ENCODE data around the gene ELOF1. TPM values are rescaled to one million over a fixed set of nuclear protein-coding genes. Genes with fewer than 3 reads are reported as not detected.

Gene ELOF1
- total and polyA plus RNA-seq, 2 of the 13 experiments (the other 11 are each of a cell fraction or from before 2014, with no cell fraction given): 14.5 to 43.2 TPM

- no TSS peak for BruUV-seq (replicated peaks)
- 1% methylated on average over 18 of the region's 67 CpGs for WGBS (ENCODE audit: low lambda C conversion rate)
- Histone ChIP-seq H3K9me3 (ENCODE audit: low read length) (no peaks in the 10 kb centered on the region), H2AFZ (ENCODE audit: low read length) (no peak within 1 kb of the TSS), H3K4me1 (ENCODE audit: insufficient read depth, low read length) (peaks cover 50% of the 10 kb centered on the region), H3K9ac (ENCODE audit: insufficient read depth, low read depth, low read length) (peak within 1 kb of the TSS; percentile 92), H3K27ac (ENCODE audit: extremely low read length, insufficient read depth, low read length) (peak within 1 kb of the TSS; percentile 85), H3K79me2 (ENCODE audit: insufficient read depth, low read length) (peaks cover 33% of the 10 kb centered on the region), H3K4me2 (ENCODE audit: low read depth, low read length) (peak within 1 kb of the TSS; percentile 74), H3K4me3 (replicated peaks in 1 of 3; ENCODE audit: insufficient read depth in 1 of 3, low read depth in 2 of 3, low read length in 3 of 3) (peak within 1 kb of the TSS; percentile 86 to 89 (median 86)), H4K20me1 (ENCODE audit: insufficient read depth, low read length) (no peaks in the 10 kb centered on the region), H3K36me3 (replicated peaks in 1 of 2; ENCODE audit: control insufficient read depth in 1 of 2, insufficient read depth in 2 of 2, low read length in 2 of 2) (no peaks in the 10 kb centered on the region), H3K27me3 (ENCODE audit: control insufficient read depth in 1 of 2, insufficient read depth in 2 of 2, low read length in 2 of 2) (no peaks in the 10 kb centered on the region)
- intact Hi-C loops (cut with micrococcal nuclease; ENCODE audit: unreplicated experiment) (no loop called here), in situ Hi-C loops (cut with HindIII; ENCODE audit: extremely low pct_ligation_motif_present, low pct_unique_long_range_greater_than_20kb) (no loop called here)
- POLR2A ChIA-PET: interaction anchor here (0.7 to 1.2 kb wide), 12 partner anchors 10 to 223 kb away, joined by 3 to 9 read pairs (median 3); partner anchors contain the start of genes ELOF1, EPOR and SWSAP1
- CTCF ChIA-PET (ENCODE audit: low intra/inter-chr PET ratio, low total read pairs): no interaction called here
- peak; percentile 99 for ATAC-seq
- FAIRE-seq: peak; percentile 94
- peak; percentile 96 for DNase-seq (ENCODE audit: low spot score)
- TF ChIP-seq NR3C1 (CRISPR knock-in tag; IDR thresholded peaks at IDR 0.05) (no peak), ZNF703 (CRISPR knock-in tag; IDR thresholded peaks at IDR 0.05; ENCODE audit: borderline replicate concordance) (no peak; the same call in 1 of the 2 replicates), EZH2 (conservative IDR thresholded peaks at IDR 0.05; ENCODE audit: low read depth, low read length) (no peak), GLMP (CRISPR knock-in tag; IDR thresholded peaks at IDR 0.05; ENCODE audit: borderline replicate concordance) (no peak), ZNF782 (CRISPR knock-in tag; IDR thresholded peaks at IDR 0.05; ENCODE audit: borderline replicate concordance) (peak; percentile 92), TBL1XR1 (IDR thresholded peaks at IDR 0.05; ENCODE audit: borderline replicate concordance, low read length, partially characterized antibody) (no peak), CHCHD3 (CRISPR knock-in tag; IDR thresholded peaks at IDR 0.05) (0 out of 2 replicates have a peak, but pooled peaks have one; percentile 76), HNF1B (CRISPR knock-in tag; IDR thresholded peaks at IDR 0.05) (peak; percentile 83), ZIK1 (CRISPR knock-in tag; IDR thresholded peaks at IDR 0.05; ENCODE audit: borderline replicate concordance, low read depth) (0 out of 2 replicates have a peak, but pooled peaks have one; percentile 89), ZNF790 (CRISPR knock-in tag; IDR thresholded peaks at IDR 0.05; ENCODE audit: borderline replicate concordance) (no peak), NPAS2 (CRISPR knock-in tag; IDR thresholded peaks at IDR 0.05; ENCODE audit: borderline replicate concordance) (no peak), IRX3 (CRISPR knock-in tag; IDR thresholded peaks at IDR 0.05; ENCODE audit: borderline replicate concordance, low read depth) (no peak), RBFOX2 (IDR thresholded peaks at IDR 0.05; ENCODE audit: low read depth, low read length) (peak; percentile 98), ZNF225 (CRISPR knock-in tag; IDR thresholded peaks at IDR 0.05) (peak; percentile 74), SNAI1 (CRISPR knock-in tag; IDR thresholded peaks at IDR 0.05; ENCODE audit: borderline replicate concordance) (peak; percentile 90; the same call in 1 of the 2 replicates), AGO1 (IDR thresholded peaks at IDR 0.05; ENCODE audit: low read depth, low read length, poor library complexity, severe bottlenecking) (peak; percentile 25), ZNF709 (CRISPR knock-in tag; IDR thresholded peaks at IDR 0.05) (peak; percentile 76; the same call in 1 of the 2 replicates)
Measured at GRCh38 chr19:11597202-11598102, 38.4 kb upstream of the ELOF1 start, which contains the start of gene ZNF627. Gene ZNF627, plus strand, starts transcription at chr19:11597483. Its CDS starts 145 bp downstream, at chr19:11597628.
